ENCODE results near the gene KIF26A. TPM values are rescaled to one million over a fixed set of nuclear protein-coding genes. Genes with fewer than 3 reads are reported as not detected.

The KIF26A gene
- total RNA-seq, 2 experiments from 2014 or later, result 0.27 to 0.32 TPM

DNA sequence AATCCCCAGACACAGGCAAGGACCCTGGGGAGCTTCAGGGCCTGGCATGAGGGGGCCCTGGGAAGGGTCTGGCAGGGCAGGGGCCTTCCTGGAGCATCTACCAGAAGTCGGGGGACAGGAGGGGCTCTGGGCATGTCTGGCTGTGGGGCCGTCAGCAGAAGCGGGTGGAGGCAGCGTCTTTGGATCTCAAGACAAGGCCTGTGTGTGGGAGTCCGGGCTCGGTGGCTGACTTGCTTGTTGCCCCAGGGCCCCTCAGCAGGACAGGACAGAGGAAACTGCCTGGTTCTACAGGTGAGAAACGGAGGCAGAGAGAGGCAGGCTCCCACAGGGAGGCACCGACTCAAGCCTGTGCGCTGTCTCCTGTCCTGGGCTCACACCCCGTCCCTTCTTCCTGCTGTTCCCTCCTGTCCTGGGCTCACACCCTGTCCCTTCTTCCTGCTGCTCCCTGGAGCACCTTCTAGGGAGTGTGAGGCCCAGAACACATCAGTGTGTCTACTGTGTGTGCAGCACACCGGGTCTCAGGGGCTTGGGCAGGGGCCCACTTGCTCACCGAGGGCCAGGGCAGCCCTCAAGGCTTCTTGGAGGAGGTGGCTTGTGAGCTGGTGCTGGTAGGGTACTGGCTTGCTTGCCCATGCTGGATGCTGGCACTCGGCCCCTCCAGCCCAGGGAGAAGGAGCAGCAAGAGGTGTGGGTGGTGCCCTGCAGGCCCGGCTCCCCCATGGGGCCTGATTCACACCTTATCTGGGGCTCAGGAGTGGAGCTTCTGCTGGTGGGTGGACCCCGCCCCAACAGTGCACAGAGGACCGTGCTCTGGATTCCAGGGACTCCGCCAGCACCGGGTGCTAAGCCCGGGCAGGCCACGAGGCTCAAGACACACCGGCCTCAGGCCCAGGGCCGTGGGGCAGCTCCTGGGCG lies 38.0 kb upstream of the KIF26A start:
- CTCF ChIA-PET, result no interaction called here

DNA sequence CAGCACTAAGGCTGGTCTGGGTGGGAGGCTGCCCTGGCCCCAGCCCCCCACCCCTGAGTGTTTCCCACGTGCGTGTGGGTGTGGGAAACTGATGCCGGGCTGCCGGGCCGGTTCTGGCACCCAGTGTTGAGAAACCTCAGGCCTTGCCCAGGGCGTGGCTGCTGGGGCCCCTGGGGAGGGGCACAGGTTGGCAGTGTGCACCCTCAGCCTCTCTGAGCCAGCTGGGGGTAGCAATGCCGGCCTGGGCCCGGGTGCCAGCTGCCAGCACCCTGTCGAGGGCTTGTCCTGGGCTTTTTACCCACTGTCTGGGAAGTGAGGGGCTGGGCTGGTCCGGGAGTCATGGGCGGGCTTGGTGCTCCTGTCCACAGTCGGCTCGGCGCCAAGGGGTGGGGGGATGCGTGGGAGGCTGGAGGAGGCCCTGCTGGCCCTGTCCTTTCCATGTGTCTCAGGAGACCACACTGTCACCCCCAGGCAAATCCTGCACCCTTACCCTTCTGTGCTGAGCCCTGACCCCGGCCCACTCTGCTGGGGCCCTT lies 37.2 kb upstream of the KIF26A start:
- ChIA-PET POLR2A (no interaction called here), CTCF (no interaction called here)

More for the DNA sequence above, 38.0 kb upstream of the KIF26A start:
- POLR2A ChIA-PET, result no interaction called here

DNA sequence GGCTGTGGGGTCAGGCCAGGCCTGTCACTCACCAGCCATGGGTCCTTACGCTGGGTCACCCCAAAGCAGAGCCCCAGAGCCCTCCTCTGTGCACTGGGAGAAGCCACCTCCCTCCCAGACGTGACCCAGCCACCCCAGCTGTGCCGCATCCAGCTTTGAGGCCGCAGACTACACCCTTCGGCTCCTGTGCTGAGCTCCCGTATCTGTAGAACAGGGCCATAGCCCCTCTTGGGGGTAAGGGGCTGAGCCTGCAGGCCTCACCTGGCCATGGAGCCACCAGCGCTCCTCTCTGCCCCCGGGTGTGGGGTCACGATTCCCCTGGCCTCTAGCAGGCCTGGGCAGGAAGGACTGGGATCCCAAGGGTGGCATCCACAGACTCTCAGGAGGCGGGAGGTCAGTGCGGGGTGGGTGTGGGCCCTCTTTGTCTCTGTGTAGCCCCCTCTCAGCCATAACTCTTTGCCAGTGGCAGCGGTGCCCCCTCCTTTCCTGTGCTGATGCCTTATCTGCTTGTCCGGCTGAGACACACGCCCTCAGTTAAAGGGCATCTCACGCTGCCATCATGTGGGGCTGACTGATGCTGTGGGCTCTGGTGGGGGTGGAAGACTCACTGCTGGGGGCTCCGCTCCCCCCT lies 36.6 kb upstream of the KIF26A start:
- CTCF ChIA-PET, result no interaction called here
- POLR2A ChIA-PET, result no interaction called here

DNA sequence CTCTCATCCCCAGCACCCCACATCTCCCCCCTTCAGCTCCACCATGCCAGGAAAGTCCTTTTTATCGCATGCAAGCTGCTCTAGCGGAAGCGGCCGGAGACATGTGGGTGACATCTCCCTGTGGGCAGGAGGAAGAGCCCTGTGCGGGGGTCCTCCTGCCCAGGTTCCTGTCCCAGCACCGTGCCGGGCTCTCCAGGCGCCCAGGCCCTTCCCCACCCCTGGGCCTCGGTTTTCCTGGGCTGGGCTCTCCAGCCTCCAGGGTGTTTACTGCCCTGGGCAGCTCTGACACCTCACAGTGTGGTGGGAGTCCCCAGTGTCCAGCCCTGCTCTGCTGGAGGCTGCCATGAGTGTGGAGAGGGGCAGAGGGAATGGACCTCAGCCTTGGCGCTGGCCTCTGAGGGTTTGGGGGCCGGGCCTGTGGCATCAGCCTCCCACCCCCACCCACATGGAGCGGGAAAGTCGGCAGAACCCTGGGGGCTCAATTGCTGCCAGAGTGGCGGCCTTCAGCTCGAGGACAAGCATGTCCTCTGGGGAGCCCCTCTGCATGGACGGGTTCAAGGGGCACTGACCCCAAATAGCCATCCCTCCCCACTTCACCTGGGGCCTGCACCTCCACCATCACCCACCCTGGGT lies 36.0 kb upstream of the KIF26A start:
- ChIA-PET CTCF (no interaction called here), POLR2A (no interaction called here)

DNA sequence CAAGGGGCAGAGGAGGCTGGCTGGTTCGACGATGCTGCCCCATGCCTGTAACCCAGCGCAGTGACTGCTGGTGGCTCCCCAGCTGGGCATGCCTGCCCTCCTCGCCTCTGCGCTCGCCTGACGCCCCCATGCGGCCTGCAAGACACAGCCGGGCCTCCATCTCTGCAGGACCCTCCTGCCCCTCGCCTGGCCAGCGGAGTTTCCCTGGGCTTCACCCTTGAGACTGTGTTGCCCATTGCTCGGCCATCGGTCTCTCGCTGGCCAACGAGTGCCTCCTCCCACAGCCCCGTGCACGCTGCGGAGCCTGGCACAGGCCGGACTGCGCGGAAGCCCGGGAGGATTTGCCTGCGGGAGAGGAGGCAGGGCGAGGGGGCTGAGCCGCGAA lies 35.3 kb upstream of the KIF26A start:
- ChIA-PET CTCF (no interaction called here), POLR2A (no interaction called here)

DNA sequence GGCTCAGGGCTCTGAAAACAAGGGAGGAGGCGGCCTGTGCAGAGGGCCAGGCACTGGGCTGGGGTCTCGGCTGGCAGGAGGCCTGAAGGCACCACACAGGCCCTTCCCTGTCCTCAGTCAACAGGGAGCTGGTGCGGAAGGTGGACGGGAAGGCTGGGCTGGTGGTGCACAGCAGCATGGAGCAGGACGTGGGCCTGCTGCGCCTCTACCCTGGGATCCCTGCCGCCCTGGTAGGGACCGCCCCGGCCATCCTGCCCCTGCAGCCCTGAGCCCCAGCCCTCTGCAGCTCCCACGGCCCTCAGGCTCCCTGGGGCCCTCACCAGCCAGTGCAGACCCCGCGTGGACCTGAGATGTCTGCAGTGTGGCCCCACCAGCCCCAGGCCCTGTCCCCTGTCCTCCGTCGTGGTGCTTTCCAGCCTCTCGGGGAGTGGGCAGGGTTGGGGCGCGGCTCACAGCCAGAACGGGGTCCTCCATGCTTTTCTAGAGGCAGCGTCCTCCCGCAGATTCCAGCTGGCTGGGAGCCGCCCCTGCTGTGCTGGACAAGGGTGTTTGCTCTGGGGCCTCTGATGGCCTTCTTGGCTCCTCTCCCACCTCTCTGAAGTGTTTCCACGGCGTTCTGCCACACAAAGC lies 34.8 kb upstream of the KIF26A start:
- CTCF ChIA-PET, result no interaction called here
- POLR2A ChIA-PET, result no interaction called here

DNA sequence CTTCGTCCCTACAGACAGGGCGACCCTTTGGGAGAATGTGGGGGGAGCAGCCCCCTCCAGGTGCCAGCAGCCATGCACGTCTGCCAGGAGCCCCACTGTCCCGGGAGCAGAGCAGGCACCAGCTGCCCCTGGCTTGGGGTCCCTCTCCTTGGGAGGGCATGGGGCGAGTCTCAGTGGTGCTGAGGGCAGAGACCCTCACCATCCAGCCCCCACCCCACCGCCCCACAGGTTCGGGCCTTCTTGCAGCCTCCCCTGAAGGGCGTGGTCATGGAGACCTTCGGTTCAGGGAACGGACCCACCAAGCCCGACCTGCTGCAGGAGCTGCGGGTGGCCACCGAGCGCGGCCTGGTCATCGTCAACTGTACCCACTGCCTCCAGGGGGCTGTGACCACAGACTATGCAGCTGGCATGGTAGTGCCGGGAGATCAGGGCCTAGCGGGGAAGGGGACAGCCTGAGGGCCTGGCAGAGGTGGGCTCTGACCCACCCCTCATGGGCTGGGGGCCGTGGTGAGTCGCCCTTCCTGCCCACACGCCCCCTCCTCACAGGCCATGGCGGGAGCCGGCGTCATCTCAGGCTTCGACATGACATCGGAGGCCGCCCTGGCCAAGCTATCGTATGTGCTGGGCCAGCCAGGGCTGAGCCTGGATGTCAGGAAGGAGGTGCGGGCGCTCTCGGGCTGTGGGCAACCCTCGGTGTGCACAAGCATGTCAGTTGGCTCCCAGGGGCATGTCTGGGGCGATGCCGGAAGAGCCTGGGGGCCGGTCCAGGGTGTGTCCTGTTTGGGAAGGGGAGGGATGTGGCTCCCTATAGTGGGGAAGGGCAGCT lies 34.1 kb upstream of the KIF26A start:
- ChIA-PET POLR2A (no interaction called here), CTCF (no interaction called here)

DNA sequence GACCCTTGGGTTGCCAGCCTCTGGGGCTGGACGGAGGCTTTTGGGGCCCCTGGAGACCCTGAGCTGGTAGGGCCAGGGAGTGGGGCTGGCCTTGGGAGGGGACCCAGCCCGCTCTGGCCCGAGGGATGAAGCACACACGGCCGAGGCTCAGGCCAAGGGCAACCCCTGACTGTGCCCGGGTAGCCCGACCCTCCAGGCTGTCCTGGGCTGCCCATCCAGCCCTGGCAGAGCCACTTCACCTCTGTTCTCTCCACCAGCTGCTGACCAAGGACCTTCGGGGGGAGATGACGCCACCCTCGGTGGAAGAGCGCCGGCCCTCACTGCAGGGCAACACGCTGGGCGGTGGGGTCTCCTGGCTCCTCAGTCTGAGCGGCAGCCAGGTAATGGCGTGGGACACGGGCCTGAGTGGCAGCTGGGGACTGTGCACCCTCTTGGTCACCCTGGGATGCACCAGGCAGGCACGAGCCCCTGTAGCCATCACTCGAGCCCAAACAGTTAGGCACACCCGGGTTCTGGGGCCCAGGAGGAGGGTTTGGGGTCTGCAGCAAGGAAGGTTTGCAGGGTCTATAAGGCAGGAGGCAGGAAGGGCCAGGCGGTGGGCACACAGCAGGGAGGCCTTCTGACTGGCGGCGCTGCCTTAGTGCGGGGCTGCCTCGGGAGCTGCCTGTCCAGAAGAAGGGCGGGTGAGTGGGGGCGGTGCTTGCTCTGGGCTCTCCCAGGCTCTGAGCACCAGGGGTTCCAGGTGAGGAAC lies 33.1 kb upstream of the KIF26A start:
- ChIA-PET CTCF (no interaction called here), POLR2A (no interaction called here)

DNA sequence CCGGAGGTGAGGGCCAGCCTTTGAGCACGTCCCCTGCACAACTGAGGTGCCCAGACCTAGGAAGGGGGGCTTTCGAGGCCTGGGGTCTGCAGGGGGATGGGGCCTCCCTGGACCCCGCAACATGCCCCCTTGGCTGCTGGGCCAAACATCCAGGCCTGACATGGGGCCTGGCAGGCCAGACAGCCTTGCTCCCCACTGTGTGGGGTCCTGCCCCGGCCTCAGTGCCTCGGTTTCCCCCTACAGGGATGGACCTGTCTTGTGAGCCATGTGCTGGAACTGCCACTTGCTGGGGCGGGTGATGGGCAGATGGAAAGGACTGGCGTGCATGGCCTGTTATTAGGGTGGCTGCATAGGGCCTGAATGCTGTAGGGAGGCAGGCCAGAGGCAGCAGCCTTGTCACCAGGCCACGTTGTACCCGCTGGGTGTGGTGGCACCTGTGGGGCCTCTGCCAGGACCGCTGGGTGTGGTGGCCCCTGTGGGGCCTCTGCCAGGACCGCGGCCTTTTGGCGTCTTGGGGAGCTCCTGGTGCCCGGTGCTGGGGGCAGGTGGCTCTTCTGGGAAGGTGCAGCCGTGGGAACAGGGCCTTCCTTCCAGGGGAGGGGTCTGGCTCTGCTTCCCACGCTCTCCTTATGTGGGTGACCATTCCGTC lies 32.4 kb upstream of the KIF26A start:
- ChIA-PET POLR2A (no interaction called here), CTCF (no interaction called here)

DNA sequence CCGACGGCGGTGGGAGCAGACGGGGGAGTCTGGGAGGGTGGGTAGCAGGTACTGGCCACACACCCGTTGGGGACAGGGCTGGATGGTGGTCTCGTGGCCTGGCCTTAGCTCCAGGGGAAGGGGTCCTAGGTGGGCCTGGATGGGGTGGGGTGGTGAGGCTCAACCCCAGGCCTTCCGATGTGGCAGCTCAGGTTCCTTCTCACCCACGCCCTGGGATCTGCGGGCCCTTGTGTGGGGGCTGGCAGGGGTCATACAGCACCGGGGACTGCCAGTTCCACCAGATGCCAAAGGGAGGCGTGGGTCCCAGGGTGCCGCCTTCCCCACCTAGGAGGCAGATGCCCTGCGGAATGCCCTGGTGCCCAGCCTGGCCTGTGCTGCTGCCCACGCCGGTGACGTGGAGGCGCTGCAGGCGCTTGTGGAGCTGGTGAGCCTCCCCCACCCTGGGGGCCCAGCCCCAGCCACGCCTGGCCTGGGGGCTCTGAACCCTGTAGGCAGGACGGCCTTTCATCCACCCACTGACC lies 31.9 kb upstream of the KIF26A start:
- CTCF ChIA-PET, result no interaction called here

DNA sequence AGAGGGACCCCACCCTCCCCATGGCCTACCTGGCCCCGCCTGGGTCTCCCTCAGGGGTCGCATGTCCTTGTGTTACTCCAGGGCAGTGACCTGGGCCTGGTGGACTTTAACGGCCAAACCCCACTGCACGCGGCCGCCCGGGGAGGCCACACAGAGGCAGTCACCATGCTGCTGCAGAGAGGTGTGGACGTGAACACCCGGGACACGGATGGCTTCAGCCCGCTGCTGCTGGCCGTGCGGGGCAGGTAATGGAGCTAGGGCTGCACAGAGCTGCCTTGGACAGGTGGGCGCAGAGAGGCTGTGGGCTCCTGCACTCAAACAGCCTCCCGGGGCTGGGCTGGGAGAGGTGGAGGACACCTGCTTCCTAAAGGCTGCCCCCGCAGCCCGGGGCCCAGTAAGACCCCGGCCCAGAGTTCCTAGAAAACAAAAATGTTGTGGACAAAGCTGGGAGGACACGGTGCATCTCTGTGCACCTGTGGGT lies 31.2 kb upstream of the KIF26A start:
- CTCF ChIA-PET, result no interaction called here

More for the DNA sequence above, 31.9 kb upstream of the KIF26A start:
- POLR2A ChIA-PET, result no interaction called here

DNA sequence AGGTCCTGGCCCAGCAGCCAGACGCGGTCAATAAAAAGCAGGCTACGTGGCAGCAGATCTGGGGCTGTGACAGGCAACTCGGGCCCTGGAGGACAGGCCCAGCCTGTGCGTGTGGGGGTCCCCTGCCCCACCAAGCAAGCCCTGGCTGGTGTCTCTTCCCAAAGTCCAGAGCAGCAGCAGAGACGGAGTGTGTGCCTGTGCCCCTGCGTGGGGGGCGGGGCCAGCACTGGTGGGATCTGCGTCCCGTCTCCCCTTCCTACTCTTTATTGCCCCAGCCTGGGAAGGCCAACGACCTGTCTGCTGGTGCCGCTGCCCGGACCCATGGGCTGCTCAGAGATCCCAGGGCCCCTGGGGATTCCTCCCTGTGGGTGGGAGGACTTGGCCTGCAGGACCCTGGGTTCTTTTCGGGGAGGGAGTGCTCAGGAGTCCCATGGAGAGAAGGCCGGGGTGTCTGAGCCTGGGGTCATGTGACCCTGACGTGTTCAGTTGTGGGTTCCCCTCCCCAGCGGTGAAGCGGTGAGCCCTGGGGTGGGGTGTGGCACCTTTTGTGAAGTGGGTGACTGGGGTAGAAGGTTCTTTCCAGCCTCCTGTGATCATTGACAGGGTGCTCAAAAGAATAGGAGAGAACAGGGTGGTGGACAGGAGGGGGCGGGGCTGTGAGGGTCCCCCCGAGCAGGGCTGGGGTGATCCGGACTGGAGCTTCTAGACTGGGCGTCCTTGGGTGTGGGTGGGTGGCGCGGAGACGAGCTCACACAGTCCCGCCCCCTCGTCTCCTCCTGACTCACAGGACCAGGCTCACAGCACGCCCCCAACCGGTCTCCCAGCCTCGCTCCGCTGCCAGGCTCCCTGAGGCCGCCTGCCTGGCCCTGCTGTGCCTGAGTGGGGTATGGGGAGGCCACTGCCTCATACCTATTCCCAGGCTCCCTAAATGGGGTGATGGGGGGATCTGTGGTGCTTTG lies 30.5 kb upstream of the KIF26A start:
- POLR2A ChIA-PET, result no interaction called here
- CTCF ChIA-PET, result no interaction called here

More for the DNA sequence above, 31.2 kb upstream of the KIF26A start:
- POLR2A ChIA-PET, result no interaction called here

DNA sequence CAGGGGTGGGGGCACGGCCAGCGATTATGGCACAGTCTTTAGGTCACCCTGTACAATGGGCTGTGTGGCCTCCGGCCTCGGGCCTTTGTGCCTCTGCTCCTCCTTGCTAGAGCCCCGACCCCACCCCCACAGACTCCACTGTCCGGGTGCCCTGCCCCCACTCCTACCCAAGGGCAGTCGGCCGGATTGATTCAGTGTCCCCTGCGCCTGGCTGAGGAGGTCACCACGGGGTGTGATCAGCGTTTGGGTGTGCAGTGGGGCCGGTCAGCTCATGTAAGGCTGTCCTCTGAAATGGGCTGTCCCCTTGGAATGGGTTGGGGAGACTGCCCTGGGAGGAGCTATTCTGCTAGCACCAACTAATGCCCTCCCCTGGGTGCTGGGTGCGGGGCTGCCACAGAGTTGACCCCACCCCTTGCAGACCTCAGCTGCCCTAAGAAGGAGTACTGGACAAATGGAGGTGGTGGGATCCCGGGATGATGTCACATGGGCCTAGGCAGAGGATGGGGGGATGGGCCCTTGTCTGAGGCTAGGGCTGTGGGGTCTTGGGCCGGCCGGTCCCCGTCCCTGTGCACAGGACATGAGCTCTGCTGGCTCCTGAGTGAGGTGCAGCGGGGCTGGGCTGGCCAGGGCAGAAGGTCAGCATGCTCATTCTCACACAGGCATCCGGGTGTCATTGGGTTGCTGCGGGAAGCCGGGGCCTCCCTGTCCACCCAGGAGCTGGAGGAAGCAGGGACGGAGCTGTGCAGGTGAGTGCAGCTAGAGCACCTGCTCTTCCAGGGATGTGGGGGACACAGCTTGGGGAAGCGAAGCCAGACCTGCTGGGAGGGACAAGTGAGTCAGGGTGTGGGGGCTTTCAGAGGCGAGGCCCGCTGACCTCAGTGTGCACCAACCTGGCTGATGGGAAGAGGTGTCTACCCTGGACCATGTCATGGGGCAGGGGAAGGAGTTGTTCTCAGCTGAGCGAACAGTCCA lies 29.5 kb upstream of the KIF26A start:
- POLR2A ChIA-PET, result no interaction called here
- CTCF ChIA-PET, result no interaction called here

DNA sequence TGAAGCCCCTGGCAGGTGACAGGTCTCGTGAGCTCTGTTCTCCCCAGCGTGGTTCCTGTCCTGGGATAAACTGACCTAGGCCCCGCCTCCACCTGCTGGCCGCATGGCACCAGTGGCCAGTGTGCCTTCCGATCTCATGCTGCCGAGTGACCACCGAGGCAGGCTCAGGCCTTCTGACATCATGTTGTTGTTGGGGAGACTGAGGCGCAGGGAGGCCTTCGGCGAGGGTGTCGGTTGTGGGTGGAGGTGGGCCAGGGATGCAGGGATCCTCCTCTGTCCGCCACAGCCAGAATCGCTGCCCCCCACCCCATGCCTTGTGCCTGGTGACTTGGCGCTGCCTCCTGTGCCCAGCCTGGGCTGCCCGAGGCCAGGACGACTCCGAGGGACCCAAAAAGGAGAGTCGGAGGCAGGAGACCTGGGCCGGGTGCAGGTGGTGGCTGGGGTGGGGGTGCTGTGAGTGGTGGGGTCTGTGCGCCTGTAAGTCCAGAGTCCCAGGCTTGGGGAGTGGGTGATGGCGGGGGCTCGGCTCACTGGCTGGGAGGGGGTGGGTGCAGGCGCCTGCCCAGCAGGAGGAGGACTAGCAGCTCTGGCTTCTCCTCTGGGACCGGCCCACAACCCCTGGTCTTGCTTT lies 28.5 kb upstream of the KIF26A start:
- CTCF ChIA-PET, result no interaction called here
- POLR2A ChIA-PET, result no interaction called here

DNA sequence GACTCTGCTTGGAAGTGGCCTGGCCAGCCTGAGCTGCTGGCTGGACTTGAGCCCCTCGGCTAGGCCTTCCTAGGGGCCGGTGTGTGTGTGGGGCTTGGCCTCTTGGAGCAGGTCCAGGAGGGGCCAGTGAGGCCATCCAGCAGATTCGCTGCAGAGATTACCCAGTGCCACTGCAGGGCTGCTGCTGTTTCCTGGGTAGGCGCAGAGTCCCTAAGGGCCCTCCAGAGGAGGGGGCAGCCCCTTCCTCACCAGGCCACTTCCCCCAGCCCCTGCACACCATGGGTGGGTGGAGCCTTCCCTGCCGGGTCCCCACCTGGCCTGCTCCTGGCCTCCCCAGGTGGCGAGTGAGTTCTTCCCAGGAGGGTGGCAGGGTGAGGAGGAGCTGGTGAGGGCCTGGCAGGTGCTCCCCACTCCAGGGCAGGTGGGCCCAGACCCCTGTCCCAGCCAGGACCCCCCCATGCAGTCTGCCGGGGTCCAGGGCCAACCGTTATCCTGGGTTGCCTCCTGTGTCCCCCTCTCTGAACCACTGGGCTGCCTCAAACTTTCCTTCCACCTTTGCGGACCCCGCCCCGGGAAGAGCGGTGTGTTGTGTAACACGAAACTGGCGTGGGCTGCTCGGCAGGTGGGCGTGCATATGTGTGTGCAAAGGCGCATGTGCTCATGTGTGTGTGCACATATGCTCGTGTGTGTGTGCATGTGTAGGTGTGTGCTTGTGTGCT lies 27.7 kb upstream of the KIF26A start:
- POLR2A ChIA-PET, result no interaction called here
- CTCF ChIA-PET, result no interaction called here
